ENCODE results near the gene KIAA0930. TPM values are rescaled to one million over a fixed set of nuclear protein-coding genes. Genes with fewer than 3 reads are reported as not detected.

Gene KIAA0930
- total RNA-seq, 1 donor from 2014 or later: 107 TPM

GRCh38 chr22:45151503-45151902 is 89.2 kb downstream of the KIAA0930 start:
- DNase-seq (ENCODE audit: low read depth): no peak
- FAIRE-seq: no peak
- no peak overlapping the region for H3K4me3 Mint-ChIP-seq (ENCODE audit: unreplicated experiment)
- peaks cover 6% of the 10 kb centered on the region for H3K4me1 Mint-ChIP-seq (ENCODE audit: low read depth, unreplicated experiment)
- no peaks in the 10 kb centered on the region for H3K9me3 Mint-ChIP-seq (ENCODE audit: unreplicated experiment)
- H3K27me3 ChIP-seq (ENCODE audit: insufficient read depth, low read length): no peaks in the 10 kb centered on the region
- H3K36me3 ChIP-seq (ENCODE audit: insufficient read depth, low read length): no peaks in the 10 kb centered on the region
- H3K9me3 ChIP-seq (ENCODE audit: insufficient read depth, low read depth, low read length): no peaks in the 10 kb centered on the region
- H3K4me2 ChIP-seq (ENCODE audit: low read length): no peak overlapping the region
- TF ChIP-seq EZH2 (IDR thresholded peaks at IDR 0.05; ENCODE audit: insufficient read depth, low read length) (no peak), CTCF (IDR thresholded peaks at IDR 0.05; ENCODE audit: insufficient read depth, low read depth, low read length) (no peak)
- H3K27ac ChIP-seq (ENCODE audit: low read depth, low read length): no peak overlapping the region
- H3K9ac ChIP-seq (ENCODE audit: low read length): no peak overlapping the region
- H3K27ac Mint-ChIP-seq (ENCODE audit: unreplicated experiment): no peak overlapping the region
- no peak overlapping the region for H3K4me3 ChIP-seq (ENCODE audit: insufficient read depth, low read depth, low read length)
- H3K79me2 ChIP-seq (ENCODE audit: insufficient read depth, low read length): peaks cover 3% of the 10 kb centered on the region
- peaks cover 5% of the 10 kb centered on the region for H3K36me3 Mint-ChIP-seq (ENCODE audit: low read depth, unreplicated experiment)
- H2AFZ ChIP-seq (ENCODE audit: low read depth, low read length): no peak overlapping the region
- H4K20me1 ChIP-seq (ENCODE audit: insufficient read depth, low read length): peaks cover 25% of the 10 kb centered on the region
- no peaks in the 10 kb centered on the region for H3K27me3 Mint-ChIP-seq (ENCODE audit: low read depth, unreplicated experiment)
- no peaks in the 10 kb centered on the region for H3K4me1 ChIP-seq (ENCODE audit: insufficient read depth, low read length)

GRCh38 chr22:45150139-45150538 is 90.6 kb downstream of the KIAA0930 start:
- no peak overlapping the region for H3K27ac ChIP-seq (ENCODE audit: low read depth, low read length)
- H3K79me2 ChIP-seq (ENCODE audit: insufficient read depth, low read length): peaks cover 3% of the 10 kb centered on the region
- TF ChIP-seq CTCF (IDR thresholded peaks at IDR 0.05; ENCODE audit: insufficient read depth, low read depth, low read length) (no peak), EZH2 (IDR thresholded peaks at IDR 0.05; ENCODE audit: insufficient read depth, low read length) (no peak)
- Mint-ChIP-seq H3K4me3 (ENCODE audit: unreplicated experiment) (no peak overlapping the region), H3K27me3 (ENCODE audit: low read depth, unreplicated experiment) (no peaks in the 10 kb centered on the region), H3K4me1 (ENCODE audit: low read depth, unreplicated experiment) (peaks cover 6% of the 10 kb centered on the region), H3K36me3 (ENCODE audit: low read depth, unreplicated experiment) (peaks cover 5% of the 10 kb centered on the region), H3K27ac (ENCODE audit: unreplicated experiment) (no peak overlapping the region), H3K9me3 (ENCODE audit: unreplicated experiment) (no peaks in the 10 kb centered on the region)
- FAIRE-seq: no peak
- H3K4me2 ChIP-seq (ENCODE audit: low read length): no peak overlapping the region
- H3K36me3 ChIP-seq (ENCODE audit: insufficient read depth, low read length): no peaks in the 10 kb centered on the region
- DNase-seq (ENCODE audit: low read depth): no peak
- peaks cover 23% of the 10 kb centered on the region for H4K20me1 ChIP-seq (ENCODE audit: insufficient read depth, low read length)
- no peaks in the 10 kb centered on the region for H3K9me3 ChIP-seq (ENCODE audit: insufficient read depth, low read depth, low read length)
- no peak overlapping the region for H3K4me3 ChIP-seq (ENCODE audit: insufficient read depth, low read depth, low read length)
- no peak overlapping the region for H2AFZ ChIP-seq (ENCODE audit: low read depth, low read length)
- H3K9ac ChIP-seq (ENCODE audit: low read length): no peak overlapping the region
- no peaks in the 10 kb centered on the region for H3K27me3 ChIP-seq (ENCODE audit: insufficient read depth, low read length)
- H3K4me1 ChIP-seq (ENCODE audit: insufficient read depth, low read length): no peaks in the 10 kb centered on the region

- H4K20me1 ChIP-seq (ENCODE audit: insufficient read depth, low read length): peaks cover 18% of the 10 kb centered on the region
- no peak overlapping the region for H2AFZ ChIP-seq (ENCODE audit: low read depth, low read length)
- H3K4me3 Mint-ChIP-seq (ENCODE audit: unreplicated experiment): no peak overlapping the region
- no peaks in the 10 kb centered on the region for H3K27me3 Mint-ChIP-seq (ENCODE audit: low read depth, unreplicated experiment)
- H3K4me3 ChIP-seq (ENCODE audit: insufficient read depth, low read depth, low read length): no peak overlapping the region
- H3K27ac Mint-ChIP-seq (ENCODE audit: unreplicated experiment): no peak overlapping the region
- FAIRE-seq (no peak), DNase-seq (ENCODE audit: low read depth) (no peak)
- H3K27me3 ChIP-seq (ENCODE audit: insufficient read depth, low read length): no peaks in the 10 kb centered on the region
- H3K27ac ChIP-seq (ENCODE audit: low read depth, low read length): no peak overlapping the region
- no peak for TF ChIP-seq EZH2 (IDR thresholded peaks at IDR 0.05; ENCODE audit: insufficient read depth, low read length)
- TF ChIP-seq CTCF (IDR thresholded peaks at IDR 0.05; ENCODE audit: insufficient read depth, low read depth, low read length): no peak
- H3K9me3 ChIP-seq (ENCODE audit: insufficient read depth, low read depth, low read length): no peaks in the 10 kb centered on the region
- no peak overlapping the region for H3K9ac ChIP-seq (ENCODE audit: low read length)
- peaks cover 5% of the 10 kb centered on the region for H3K36me3 Mint-ChIP-seq (ENCODE audit: low read depth, unreplicated experiment)
- H3K4me2 ChIP-seq (ENCODE audit: low read length): no peak overlapping the region
- no peaks in the 10 kb centered on the region for H3K4me1 ChIP-seq (ENCODE audit: insufficient read depth, low read length)
- H3K36me3 ChIP-seq (ENCODE audit: insufficient read depth, low read length): no peaks in the 10 kb centered on the region
- peaks cover 3% of the 10 kb centered on the region for H3K79me2 ChIP-seq (ENCODE audit: insufficient read depth, low read length)
- H3K4me1 Mint-ChIP-seq (ENCODE audit: low read depth, unreplicated experiment): peaks cover 5% of the 10 kb centered on the region
- no peaks in the 10 kb centered on the region for H3K9me3 Mint-ChIP-seq (ENCODE audit: unreplicated experiment)
These were observed 91.0 kb downstream of the KIAA0930 start for GRCh38 chr22:45149671-45150070.

Data from astrocyte (in vitro differentiated cells and primary cell).